NCI-H524 treated with DMSO at 0.1 percent for 48 hours (cell line): ENCODE results near the gene TLE4.
"Not testable (repeated sequence)": the region's sequence is repeated elsewhere in the genome, so short reads cannot be mapped to it uniquely, and the experiment has no call there.

ENCODE experiments used
- DNase-seq: peaks from one replicate; lab custom pipeline; 2025; lab: John Stamatoyannopoulos, UW

TLE4 gene

DNA sequence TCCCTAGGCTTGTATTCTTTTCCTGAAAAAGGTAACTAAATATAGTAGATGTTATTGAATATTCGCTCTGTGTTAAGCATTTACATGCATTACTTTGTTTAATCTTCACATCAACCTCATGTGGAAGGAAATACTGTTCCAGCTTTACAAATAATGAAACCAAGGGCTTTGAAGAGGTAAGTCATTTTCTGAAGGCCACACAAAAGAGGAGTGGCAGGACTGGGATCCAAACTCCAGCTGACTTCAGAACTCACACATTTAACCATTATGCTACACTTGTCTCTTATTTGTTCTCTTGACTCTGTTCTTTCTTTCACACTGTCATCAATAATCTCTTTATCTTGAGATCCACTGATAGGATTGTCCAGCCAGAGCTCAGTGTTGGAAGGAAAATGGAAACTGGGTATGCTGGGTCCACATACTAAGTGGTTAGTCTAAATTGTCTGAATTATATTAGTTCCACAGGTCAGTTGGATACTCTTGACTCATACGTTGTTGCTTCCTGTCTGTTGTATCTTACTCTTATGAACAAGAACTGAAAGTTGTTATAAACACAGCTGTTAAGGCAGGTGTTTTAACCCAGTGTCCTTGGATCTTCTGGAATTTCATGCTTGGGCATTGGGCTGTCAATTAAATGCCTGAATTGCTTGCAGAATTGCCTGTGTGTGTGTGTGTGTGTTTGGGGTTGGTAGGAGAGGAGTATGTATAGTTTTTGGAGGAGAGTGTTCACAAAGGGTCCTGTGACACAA lies 65.6 kb downstream of the TLE4 start:
- no peak for DNase-seq

DNA sequence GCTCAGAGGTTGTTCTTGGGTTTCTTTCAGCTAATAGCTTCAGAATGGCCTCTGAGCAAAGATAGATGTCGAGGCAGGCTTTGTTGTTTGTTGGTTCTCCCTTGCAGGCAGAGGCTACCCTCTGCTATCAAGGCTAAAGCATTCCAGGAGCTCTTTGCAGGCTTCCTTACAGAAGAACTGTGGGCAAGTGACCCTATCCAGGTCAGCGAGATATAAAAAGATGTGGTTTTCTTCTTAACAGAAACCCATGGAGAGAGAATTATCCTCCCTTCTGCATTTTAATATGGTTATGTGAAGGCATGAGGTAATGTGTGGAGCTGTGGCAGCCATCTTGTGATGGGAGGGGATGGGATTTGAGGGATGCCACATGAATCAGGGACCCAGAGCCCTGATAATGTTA lies 67.0 kb downstream of the TLE4 start:
- no peak for DNase-seq

- DNase-seq: no peak
Measured at GRCh38 chr9:79639354-79639753, 67.6 kb downstream of the TLE4 start.

GRCh38 chr9:79640067-79640466 lies 68.3 kb downstream of the TLE4 start:
- DNase-seq: not testable (repeated sequence)

- DNase-seq: no peak
Measured at GRCh38 chr9:79641070-79641469, 69.3 kb downstream of the TLE4 start.

GRCh38 chr9:79642671-79643070 lies 70.9 kb downstream of the TLE4 start:
- DNase-seq: no peak

GRCh38 chr9:79644048-79644447 lies 72.3 kb downstream of the TLE4 start:
- DNase-seq: no peak

DNA sequence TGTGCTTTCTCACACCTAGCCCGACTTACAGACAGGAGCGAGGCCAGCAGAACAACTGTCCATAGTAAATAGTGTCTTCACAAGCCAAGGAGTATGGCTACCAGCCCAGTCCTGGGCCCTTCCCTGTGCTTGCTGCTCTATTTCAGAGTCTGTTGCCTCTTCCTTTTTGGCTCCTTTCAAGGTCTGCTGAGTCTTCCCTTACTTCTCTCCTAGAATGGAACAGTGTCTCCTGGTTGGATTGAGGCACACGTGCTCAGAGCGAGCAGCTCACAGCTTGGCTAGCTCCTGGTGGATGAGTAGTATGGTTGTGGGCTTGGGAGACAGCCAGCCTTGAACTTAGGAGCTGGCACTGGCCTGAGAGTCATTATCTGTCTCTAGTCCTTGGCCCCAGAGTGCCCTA lies 72.8 kb downstream of the TLE4 start:
- DNase-seq: no peak

DNA sequence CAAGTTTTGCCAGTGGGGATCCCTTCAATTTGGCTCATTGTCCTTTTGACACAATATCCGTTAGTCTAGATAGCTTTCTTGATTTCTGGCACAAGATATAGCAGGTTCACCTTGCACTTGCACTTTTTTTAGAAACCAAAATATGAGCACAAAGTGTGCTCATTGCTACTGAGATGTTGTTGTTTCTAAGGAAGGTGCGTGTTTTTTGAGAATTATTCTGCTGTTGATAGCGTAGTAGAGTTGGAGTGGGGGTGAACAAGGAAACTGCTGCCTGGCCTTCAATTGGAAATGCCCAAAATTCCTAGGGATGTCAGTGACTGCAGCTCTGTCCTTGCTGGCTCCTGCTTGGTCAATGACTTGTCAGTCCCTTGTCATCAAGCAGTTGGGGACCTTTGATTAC lies 73.3 kb downstream of the TLE4 start:
- DNase-seq: no peak

GRCh38 chr9:79646096-79646495 lies 74.3 kb downstream of the TLE4 start:
- no peak for DNase-seq

- peak; percentile 64 for DNase-seq
Measured at GRCh38 chr9:79651251-79651795, 79.6 kb downstream of the TLE4 start.

GRCh38 chr9:79652598-79652997 lies 80.8 kb downstream of the TLE4 start:
- DNase-seq: no peak

- not testable (repeated sequence) for DNase-seq
Measured at GRCh38 chr9:79654591-79655382, 83.0 kb downstream of the TLE4 start.

GRCh38 chr9:79655551-79655950 lies 83.8 kb downstream of the TLE4 start:
- no peak for DNase-seq

GRCh38 chr9:79656169-79656568 lies 84.4 kb downstream of the TLE4 start:
- no peak for DNase-seq

- no peak for DNase-seq
Measured at GRCh38 chr9:79657891-79658290, 86.1 kb downstream of the TLE4 start.

GRCh38 chr9:79658926-79659325 lies 87.2 kb downstream of the TLE4 start:
- no peak for DNase-seq

- DNase-seq: no peak
Measured at GRCh38 chr9:79660615-79661014, 88.8 kb downstream of the TLE4 start.

- DNase-seq: no peak
Measured at GRCh38 chr9:79661279-79661678, 89.5 kb downstream of the TLE4 start.

GRCh38 chr9:79661886-79662536 lies 90.2 kb downstream of the TLE4 start:
- DNase-seq: no peak

GRCh38 chr9:79662537-79662956 lies 90.8 kb downstream of the TLE4 start:
- peak; percentile 14 for DNase-seq

DNA sequence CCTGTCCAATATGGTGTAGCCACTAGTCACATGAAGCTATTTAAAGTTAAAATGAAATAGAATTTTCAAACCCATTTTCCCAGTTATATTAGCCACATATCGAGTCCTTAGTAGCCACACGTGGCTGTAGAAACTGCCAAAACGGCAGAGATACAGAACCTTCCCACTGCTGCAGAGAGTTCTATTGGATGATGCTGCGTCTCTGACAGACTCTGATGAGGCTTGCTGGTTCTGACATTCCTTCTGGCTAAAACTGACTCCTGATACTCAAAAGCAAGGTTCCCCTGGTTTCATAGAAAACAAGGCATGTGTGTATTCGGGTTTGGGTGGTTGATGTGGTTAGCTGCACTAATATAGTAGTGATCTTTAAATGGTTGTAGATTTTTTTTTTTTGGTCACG lies 91.5 kb downstream of the TLE4 start:
- DNase-seq: no peak

DNA sequence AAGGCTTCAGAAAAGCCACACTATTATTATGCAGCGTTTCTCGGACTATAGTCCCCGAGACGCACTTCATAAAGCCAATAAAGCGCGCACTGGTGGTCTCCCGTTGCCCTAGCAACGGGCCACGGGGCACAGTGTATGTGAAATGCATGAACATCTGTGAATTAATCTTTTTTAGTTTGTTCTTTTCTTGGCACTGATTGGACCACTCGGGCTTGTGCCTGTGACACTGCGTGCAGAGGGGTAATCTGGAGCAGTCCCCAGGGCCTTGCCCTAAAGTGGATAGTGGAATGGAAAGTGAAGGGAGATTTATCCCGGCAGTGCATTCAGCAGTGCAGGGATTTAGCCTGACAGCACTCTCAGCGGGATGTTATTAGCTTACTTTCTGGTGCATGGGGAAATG lies 92.1 kb downstream of the TLE4 start:
- DNase-seq: peak; percentile 68
